H9 (cell line): ENCODE data around the gene WDR44. TPM values are rescaled to one million over a fixed set of nuclear protein-coding genes. Genes with fewer than 3 reads are reported as not detected.

Experiments used
- DNase-seq: peaks from one replicate; pipeline ENCODE4 v3.0.0-alpha.2; 2017
- H2AFZ ChIP-seq: one replicate; pipeline ENCODE4 v1.6.1; 2013; ENCODE audit warnings: mild to moderate bottlenecking, low read length, control low read depth, moderate library complexity
- H2AK5ac ChIP-seq: 2 replicates; pipeline ENCODE4 v1.6.1; 2013; ENCODE audit warnings: low read length, control low read depth, mixed read lengths; ENCODE audit not compliant: insufficient read length
- H2BK120ac ChIP-seq: one replicate; pipeline ENCODE4 v1.6.1; 2013; ENCODE audit warnings: low read depth, mild to moderate bottlenecking, low read length, control low read depth, inconsistent platforms; ENCODE audit not compliant: poor library complexity, severe bottlenecking
- H2BK12ac ChIP-seq: 2 replicates; pipeline ENCODE4 v1.6.1; 2013; ENCODE audit warnings: low read length, control low read depth, mixed read lengths, low read depth; ENCODE audit not compliant: insufficient read length
- H2BK15ac ChIP-seq: 2 replicates; pipeline ENCODE4 v1.6.1; 2013; ENCODE audit warnings: low read depth, low read length, control low read depth
- H2BK20ac ChIP-seq: one replicate; pipeline ENCODE4 v1.6.1; 2013; ENCODE audit warnings: low read depth, mild to moderate bottlenecking, low read length, control low read depth, inconsistent platforms; ENCODE audit not compliant: poor library complexity, severe bottlenecking
- H2BK5ac ChIP-seq: 2 replicates; pipeline ENCODE4 v1.6.1; 2013; ENCODE audit warnings: low read length, control low read depth, mixed read lengths; ENCODE audit not compliant: insufficient read length
- H3K14ac ChIP-seq: 2 replicates; pipeline ENCODE4 v1.6.1; 2013; ENCODE audit warnings: low read length, control low read depth; ENCODE audit not compliant: insufficient read depth
- H3K18ac ChIP-seq: 2 replicates; pipeline ENCODE4 v1.6.1; 2013; ENCODE audit warnings: low read depth, mild to moderate bottlenecking, mixed read lengths, low read length, control low read depth; ENCODE audit not compliant: insufficient read length
- H3K23ac ChIP-seq: 2 replicates; pipeline ENCODE4 v1.6.1; 2013; ENCODE audit warnings: low read length, control low read depth, mixed read lengths, low read depth; ENCODE audit not compliant: insufficient read length
- H3K23me2 ChIP-seq: 2 replicates; pipeline ENCODE4 v1.6.1; 2013; ENCODE audit warnings: low read depth, mild to moderate bottlenecking, mixed read lengths, low read length, control low read depth; ENCODE audit not compliant: insufficient read length, poor library complexity, severe bottlenecking
- H3K27ac ChIP-seq: 2 replicates; pipeline ENCODE4 v1.5.1; 2013; ENCODE audit warnings: low read length, control low read depth, mixed read lengths, low read depth; ENCODE audit not compliant: insufficient read length
- H3K27me3 ChIP-seq: 2 replicates; pipeline ENCODE4 v1.6.1; 2013; ENCODE audit warnings: low read length, control low read depth, inconsistent platforms; ENCODE audit not compliant: insufficient read depth
- H3K4ac ChIP-seq: 2 replicates; pipeline ENCODE4 v1.6.1; 2013; ENCODE audit warnings: low read depth, mild to moderate bottlenecking, control low read depth, inconsistent platforms, low read length, moderate library complexity
- H3K4me1 ChIP-seq: 2 replicates; pipeline ENCODE4 v1.6.1; 2013; ENCODE audit warnings: low read length, control low read depth, inconsistent platforms; ENCODE audit not compliant: insufficient read depth
- H3K4me2 ChIP-seq: 2 replicates; pipeline ENCODE4 v1.6.1; 2013; ENCODE audit warnings: low read length, control low read depth, mixed read lengths; ENCODE audit not compliant: insufficient read length, insufficient read depth
- H3K56ac ChIP-seq: 2 replicates; pipeline ENCODE4 v1.6.1; 2013; ENCODE audit warnings: low read depth, mild to moderate bottlenecking, mixed read lengths, low read length, control low read depth; ENCODE audit not compliant: insufficient read length
- H3K79me1 ChIP-seq: 2 replicates; pipeline ENCODE4 v1.6.1; 2013; ENCODE audit warnings: low read depth, mild to moderate bottlenecking, moderate library complexity, low read length, control low read depth, inconsistent platforms; ENCODE audit not compliant: insufficient read depth, poor library complexity, severe bottlenecking
- H3K79me2 ChIP-seq: 2 replicates; pipeline ENCODE4 v1.6.1; 2013; ENCODE audit warnings: low read length, control low read depth, inconsistent platforms; ENCODE audit not compliant: insufficient read depth
- H3K9ac ChIP-seq: 2 replicates; pipeline ENCODE4 v1.6.1; 2013; ENCODE audit warnings: low read length, control low read depth, mixed read lengths; ENCODE audit not compliant: insufficient read length; ENCODE audit errors: extremely low read depth
- H3K9me3 ChIP-seq: one replicate; pipeline ENCODE4 v1.6.1; 2013; ENCODE audit warnings: low read depth, low read length, inconsistent platforms; ENCODE audit not compliant: control insufficient read depth
- H3T11ph ChIP-seq: one replicate; pipeline ENCODE4 v1.6.1; 2013; ENCODE audit warnings: mild to moderate bottlenecking, low read length, control low read depth, inconsistent platforms
- H4K20me1 ChIP-seq: one replicate; pipeline ENCODE4 v1.6.1; 2013; ENCODE audit not compliant: control insufficient read depth, insufficient read length, insufficient read depth
- H4K5ac ChIP-seq: 2 replicates; pipeline ENCODE4 v1.6.1; 2013; ENCODE audit warnings: low read depth, mild to moderate bottlenecking, mixed read lengths, low read length, control low read depth; ENCODE audit not compliant: insufficient read length
- H4K8ac ChIP-seq: replicated peaks from 2 replicates; pipeline ENCODE4 v1.6.1; 2013; ENCODE audit warnings: low read length, control low read depth, mixed read lengths, low read depth; ENCODE audit not compliant: insufficient read length
- H4K91ac ChIP-seq: 2 replicates; pipeline ENCODE4 v1.6.1; 2013; ENCODE audit warnings: low read depth, mild to moderate bottlenecking, moderate library complexity, mixed read lengths, low read length, control low read depth; ENCODE audit not compliant: insufficient read length
- H3K27ac Mint-ChIP-seq, 3 experiments: 2 replicates in 2 of 3; 3 replicates in 1 of 3; pipeline ENCODE4 v1.8.0; 2020 to 2021; ENCODE audit warnings: mixed read lengths in 3 of 3, mild to moderate bottlenecking in 1 of 3, moderate library complexity in 1 of 3
- H3K27me3 Mint-ChIP-seq: 2 replicates; pipeline ENCODE4 v1.8.0; 2021; ENCODE audit warnings: low read depth, mild to moderate bottlenecking, moderate library complexity, mixed read lengths
- H3K36me3 Mint-ChIP-seq, 3 experiments: 2 replicates in 2 of 3; 3 replicates in 1 of 3; pipeline ENCODE4 v1.8.0; 2020 to 2021; ENCODE audit warnings: low read depth in 3 of 3, mixed read lengths in 3 of 3; ENCODE audit not compliant: insufficient read depth in 1 of 3
- H3K4me1 Mint-ChIP-seq, 2 experiments: 2 replicates each; pipeline ENCODE4 v1.8.0; 2020; ENCODE audit warnings: mixed read lengths in 2 of 2
- H3K4me3 Mint-ChIP-seq, 2 experiments: 2 replicates in 1 of 2; 3 replicates in 1 of 2; pipeline ENCODE4 v1.8.0; 2020 to 2021; ENCODE audit warnings: mild to moderate bottlenecking in 2 of 2, mixed read lengths in 2 of 2, moderate library complexity in 1 of 2
- H3K9me3 Mint-ChIP-seq, 2 experiments: 2 replicates in 1 of 2; 3 replicates in 1 of 2; pipeline ENCODE4 v1.8.0; 2020; ENCODE audit warnings: mild to moderate bottlenecking in 2 of 2, mixed read lengths in 2 of 2, moderate library complexity in 1 of 2
- CTCF ChIP-seq: fragments of 200-600 bp; sonication (generic); conservative IDR thresholded peaks from 3 replicates; pipeline ENCODE4 v1.8.0; 2021; ENCODE audit warnings: antibody characterized with exemption, mild to moderate bottlenecking
- WGBS: extraction: QIAGEN DNeasy Blood & Tissue Kit; methylation state at CpG from one replicate; pipeline ENCODE4 v1.1.7; 2013; ENCODE audit warnings: missing lambda C conversion rate, low lambda C conversion rate, mixed read lengths; ENCODE audit not compliant: insufficient read length; ENCODE audit errors: extremely low coverage; 5-methylcytosine and 5-hydroxymethylcytosine counted together
- total RNA-seq: library from RNA; stranded (reverse); gene quantifications from 2 replicates; pipeline ENCODE4 v1.2.1, GENCODE V29; 2021

Gene WDR44
- total RNA-seq, 1 experiment from 2014 or later = 29.6 TPM

GRCh38 chrX:118432799-118433198, 86.9 kb downstream of the WDR44 start:
- H2BK120ac ChIP-seq = no peak overlapping the region
- no peaks in the 10 kb centered on the region for H3K79me1 ChIP-seq
- H3K9me3 ChIP-seq = peaks cover 10% of the 10 kb centered on the region
- no peak overlapping the region for H3K4ac ChIP-seq
- H3K27me3 Mint-ChIP-seq = no peaks in the 10 kb centered on the region; the same call in 1 of the 2 replicates
- H3K9me3 Mint-ChIP-seq = no peaks in the 10 kb centered on the region
- no peaks in the 10 kb centered on the region for H3K23me2 ChIP-seq
- no peak for TF ChIP-seq CTCF
- H4K91ac ChIP-seq = no peak overlapping the region
- H3K18ac ChIP-seq = no peak overlapping the region
- no peak overlapping the region for H2BK20ac ChIP-seq
- H4K8ac ChIP-seq = no peak overlapping the region
- no peak overlapping the region for H2BK5ac ChIP-seq
- H3K23ac ChIP-seq = no peak overlapping the region
- no peaks in the 10 kb centered on the region for H3K4me1 ChIP-seq
- no peak overlapping the region for H3K27ac ChIP-seq
- H3K14ac ChIP-seq = no peak overlapping the region
- no peak overlapping the region for H2AK5ac ChIP-seq
- no peak overlapping the region for H3K4me2 ChIP-seq
- no peaks in the 10 kb centered on the region for H3K27me3 ChIP-seq
- H2BK15ac ChIP-seq = no peak overlapping the region
- H4K20me1 ChIP-seq = no peaks in the 10 kb centered on the region
- no peak overlapping the region for H2AFZ ChIP-seq
- DNase-seq = no peak
- no peak overlapping the region for H2BK12ac ChIP-seq
- peaks cover 29 to 63% (median 45%) of the 10 kb centered on the region in 3 experiments; a peak in 6 of 7 replicates for H3K36me3 Mint-ChIP-seq
- H3K9ac ChIP-seq = no peak overlapping the region
- H3K4me1 Mint-ChIP-seq = no peaks in the 10 kb centered on the region
- WGBS = no CpG with 5 or more reads among the region's 5 CpGs
- no peak overlapping the region for H3T11ph ChIP-seq
- no peak overlapping the region for H3K56ac ChIP-seq
- H3K79me2 ChIP-seq = no peaks in the 10 kb centered on the region
- no peak overlapping the region for H3K4me3 Mint-ChIP-seq
- no peak overlapping the region for H3K27ac Mint-ChIP-seq
- H4K5ac ChIP-seq = no peak overlapping the region
